ENCODE data around the gene SLAMF1. TPM values are rescaled to one million over a fixed set of nuclear protein-coding genes. Genes with fewer than 3 reads are reported as not detected.

Gene SLAMF1
- total and polyA plus RNA-seq, 9 of the 15 experiments (the other 6 are each of a cell fraction or from before 2014, with no cell fraction given), result 0.04 to 0.17 (median 0.11) TPM; not detected in 4

DNA sequence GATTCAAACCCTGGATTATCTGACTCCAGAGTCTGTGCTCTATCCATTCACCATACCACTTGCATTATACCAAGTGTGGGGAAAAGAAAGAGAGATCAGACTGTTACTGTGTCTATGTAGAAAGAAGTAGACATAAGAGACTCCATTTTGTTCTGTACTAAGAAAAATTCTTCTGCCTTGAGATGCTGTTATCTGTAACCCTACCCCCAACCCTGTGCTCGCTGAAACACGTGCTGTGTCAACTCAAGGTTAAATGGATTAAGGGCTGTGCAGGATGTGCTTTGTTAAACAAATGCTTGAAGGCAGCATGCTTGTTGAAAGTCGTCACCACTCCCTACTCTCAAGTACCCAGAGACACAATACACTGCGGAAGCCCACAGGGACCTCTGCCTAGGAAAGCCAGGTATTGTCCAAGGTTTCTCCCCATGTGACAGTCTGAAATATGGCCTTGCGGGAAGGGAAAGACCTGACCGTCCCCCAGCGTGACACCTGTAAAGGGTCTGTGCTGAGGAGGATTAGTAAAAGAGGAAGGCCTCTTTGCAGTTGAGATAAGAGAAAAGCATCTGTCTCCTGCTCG lies 5.3 kb upstream of the SLAMF1 start (continued):
- TF ChIP-seq, protein P1, sequence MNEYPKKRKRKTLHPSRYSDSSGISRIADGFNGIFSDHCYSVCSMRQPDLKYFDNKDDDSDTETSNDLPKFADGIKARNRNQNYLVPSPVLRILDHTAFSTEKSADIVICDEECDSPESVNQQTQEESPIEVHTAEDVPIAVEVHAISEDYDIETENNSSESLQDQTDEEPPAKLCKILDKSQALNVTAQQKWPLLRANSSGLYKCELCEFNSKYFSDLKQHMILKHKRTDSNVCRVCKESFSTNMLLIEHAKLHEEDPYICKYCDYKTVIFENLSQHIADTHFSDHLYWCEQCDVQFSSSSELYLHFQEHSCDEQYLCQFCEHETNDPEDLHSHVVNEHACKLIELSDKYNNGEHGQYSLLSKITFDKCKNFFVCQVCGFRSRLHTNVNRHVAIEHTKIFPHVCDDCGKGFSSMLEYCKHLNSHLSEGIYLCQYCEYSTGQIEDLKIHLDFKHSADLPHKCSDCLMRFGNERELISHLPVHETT (CRISPR knock-in tag; conservative IDR thresholded peaks at IDR 0.05 in 1 of 2, IDR thresholded peaks at IDR 0.05 in 1 of 2), result peak in 1 of 2 experiments; percentile 73; a peak in 2 of 4 replicates
- TF ChIP-seq TAF7 (tag; IDR thresholded peaks at IDR 0.05) (peak; percentile 62; the same call in 1 of the 2 replicates), ZNF347 (CRISPR knock-in tag; IDR thresholded peaks at IDR 0.05; ENCODE audit: low read depth) (0 out of 2 replicates have a peak, but pooled peaks have one; percentile 27), ZEB2 (IDR thresholded peaks at IDR 0.05) (peak; percentile 75), ZNF79 (CRISPR knock-in tag; IDR thresholded peaks at IDR 0.05; ENCODE audit: low read depth) (peak; percentile 72), SMAD4 (CRISPR knock-in tag; conservative IDR thresholded peaks at IDR 0.05) (peak; percentile 90), ZBTB17 (CRISPR knock-in tag; IDR thresholded peaks at IDR 0.05) (peak; percentile 87), BCL6 (CRISPR knock-in tag; IDR thresholded peaks at IDR 0.05) (peak; percentile 56; the same call in 1 of the 2 replicates), MGA (IDR thresholded peaks at IDR 0.05) (peak; percentile 63), CBFA2T2 (conservative IDR thresholded peaks at IDR 0.05) (peak; percentile 28; the same call in 1 of the 2 replicates), TCF15 (CRISPR knock-in tag; IDR thresholded peaks at IDR 0.05) (0 out of 2 replicates have a peak, but pooled peaks have one; percentile 79), ZNF398 (CRISPR knock-in tag; IDR thresholded peaks at IDR 0.05) (0 out of 2 replicates have a peak, but pooled peaks have one; percentile 30)
